Effector CD8-positive, alpha-beta T cell (primary cell): ENCODE results near the gene FTO.

Source experiments
- DNase-seq: peaks from one replicate; lab custom pipeline; 2025; lab: John Stamatoyannopoulos, UW

The FTO gene

DNA sequence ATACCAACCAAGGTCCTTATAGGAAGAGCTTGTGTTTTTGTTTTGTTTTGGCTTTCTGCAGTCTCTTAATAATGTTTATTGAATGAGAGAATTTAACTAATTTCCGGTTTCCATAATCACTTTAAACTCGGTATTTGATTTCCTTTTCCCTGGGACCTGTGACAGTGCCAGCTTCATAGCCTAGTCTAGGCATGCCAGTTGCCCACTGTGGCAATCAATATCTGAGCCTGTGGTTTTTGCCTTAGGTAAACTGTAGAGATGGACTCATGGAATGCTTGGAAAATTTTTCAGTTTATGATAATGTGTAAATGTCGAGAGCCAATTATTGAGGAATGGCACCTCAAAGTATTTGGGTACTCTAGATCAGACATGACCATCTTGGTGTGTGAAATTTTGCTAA, 78.2 kb downstream of the FTO start:
- DNase-seq, result no peak

DNA sequence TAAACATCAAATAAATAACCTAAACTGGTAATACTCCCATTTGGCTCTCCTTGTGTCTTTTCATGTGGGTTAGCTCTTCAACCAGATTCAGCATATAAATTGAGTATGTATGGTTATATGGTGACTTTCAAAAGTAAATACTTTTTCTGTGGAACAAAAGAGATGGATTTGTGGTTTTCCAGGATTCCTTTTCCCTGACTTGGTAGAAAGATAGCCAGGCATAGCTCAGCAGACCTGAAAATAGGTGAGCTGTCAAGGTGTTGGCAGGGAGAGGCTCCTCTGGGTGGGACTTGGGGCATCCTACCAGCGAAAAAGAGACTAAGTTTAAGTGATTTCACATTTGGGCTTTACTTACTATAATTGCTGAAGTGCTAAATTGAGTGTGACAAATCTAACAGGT, 80.3 kb downstream of the FTO start:
- no peak for DNase-seq

DNA sequence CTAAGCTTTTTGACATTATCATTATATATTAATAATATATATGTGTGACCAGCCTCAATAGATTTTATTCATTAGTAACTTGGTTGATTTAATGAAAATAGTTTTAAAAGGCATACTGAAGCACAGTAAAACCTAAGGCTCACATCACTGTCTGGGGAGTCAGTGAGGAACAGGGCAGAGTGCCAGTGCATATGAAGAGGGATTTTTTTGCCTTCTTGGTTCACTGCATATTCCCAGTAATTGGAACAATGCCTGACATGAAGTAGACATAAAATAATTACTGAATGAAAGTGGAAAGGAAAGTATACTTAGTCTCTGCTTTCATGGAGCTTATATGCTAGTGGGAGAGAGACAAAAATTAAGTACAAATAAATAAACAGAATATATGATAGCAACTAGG, 81.1 kb downstream of the FTO start:
- no peak for DNase-seq

DNA sequence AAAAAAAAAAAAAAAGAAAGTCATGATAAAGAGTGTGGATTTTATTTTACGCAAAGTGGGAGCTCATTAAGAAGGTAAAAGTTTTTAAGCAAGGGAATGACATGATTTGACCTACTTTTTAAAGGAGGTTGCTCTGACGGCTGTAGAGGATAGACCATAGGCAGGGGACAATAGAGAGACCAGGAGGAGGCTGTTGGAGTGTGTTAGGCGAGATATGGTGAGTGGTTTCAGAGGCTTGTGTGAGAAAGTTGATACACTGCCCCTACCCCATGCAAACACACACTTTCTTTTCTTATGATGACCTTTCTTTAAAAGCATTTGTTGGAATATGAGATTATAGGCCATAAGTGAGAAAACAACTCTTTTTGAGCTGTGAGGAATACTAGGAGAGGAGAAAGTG, 82.0 kb downstream of the FTO start:
- no peak for DNase-seq

DNA sequence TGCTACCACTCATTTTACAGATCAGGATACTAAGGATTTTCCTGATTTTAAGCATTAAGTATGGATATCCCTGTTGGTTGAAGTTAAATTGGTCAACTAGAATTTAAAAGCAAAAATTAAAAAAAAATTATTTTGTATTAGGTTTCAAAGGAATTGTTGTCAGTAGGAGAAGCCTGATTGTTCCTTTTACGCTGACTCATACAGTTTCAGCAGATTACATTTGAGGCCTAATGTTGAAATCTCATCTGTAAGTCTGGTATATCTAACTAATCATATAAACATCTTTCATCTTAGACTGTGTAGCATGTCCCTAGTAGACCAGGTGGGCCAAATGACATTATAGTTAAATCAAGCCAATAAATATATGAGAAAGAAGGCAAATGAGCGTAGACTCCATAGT, 83.5 kb downstream of the FTO start:
- no peak for DNase-seq

DNA sequence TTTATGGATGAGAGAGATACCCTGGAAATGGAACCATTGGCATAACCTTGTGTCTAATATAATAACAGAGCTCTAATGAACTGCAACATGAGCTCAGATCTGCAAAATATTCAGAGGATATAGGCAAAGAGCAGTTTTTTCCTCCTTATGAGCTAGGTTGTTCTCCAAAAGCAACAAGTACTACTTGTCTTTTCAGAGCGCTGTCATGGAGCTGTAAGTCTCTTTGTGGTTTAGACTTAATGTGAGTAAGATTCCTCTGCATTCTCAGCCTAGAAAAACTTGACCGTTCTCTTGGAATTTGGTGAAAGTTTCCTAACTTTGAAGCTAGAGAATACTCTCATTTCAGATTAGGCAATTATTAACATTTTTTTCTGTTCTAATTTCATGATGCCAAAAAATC, 85.2 kb downstream of the FTO start:
- no peak for DNase-seq

DNA sequence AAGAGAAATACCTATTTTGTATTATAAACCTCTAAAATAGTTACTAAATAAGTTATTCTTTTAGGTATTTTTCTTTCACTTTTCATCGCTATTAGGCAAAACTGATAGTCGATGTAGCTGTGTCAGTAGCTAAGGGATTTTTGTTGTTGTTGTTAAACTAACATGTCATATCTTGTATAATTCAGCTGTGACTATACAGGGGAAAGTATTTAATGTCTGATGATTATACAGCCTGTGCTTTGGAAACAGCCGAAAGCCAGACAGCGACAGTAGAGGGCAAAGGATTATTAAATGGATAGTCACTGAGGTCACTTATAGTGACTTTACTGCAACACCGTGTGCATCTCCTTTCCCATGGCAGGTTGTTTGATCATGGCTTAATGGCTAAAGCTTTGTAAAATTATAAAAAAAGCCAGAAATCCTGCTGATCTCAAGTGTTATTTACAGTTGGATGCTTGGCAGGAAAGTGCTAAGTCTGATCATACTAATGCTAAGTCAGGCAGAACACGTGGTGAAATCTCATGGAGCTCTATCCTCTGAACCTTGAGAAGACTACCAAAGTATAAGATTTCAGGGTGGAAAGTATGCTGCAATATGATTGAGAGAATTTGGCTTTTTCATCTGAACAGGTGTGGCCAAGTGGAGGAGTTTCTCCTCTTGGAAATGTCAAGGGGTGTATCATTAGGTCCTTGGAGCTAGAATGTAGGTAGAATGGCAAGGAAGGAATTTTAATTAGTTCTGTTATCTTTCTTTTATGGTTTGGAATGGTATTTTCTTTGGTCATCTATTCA, 88.4 kb downstream of the FTO start:
- DNase-seq, result no peak

DNA sequence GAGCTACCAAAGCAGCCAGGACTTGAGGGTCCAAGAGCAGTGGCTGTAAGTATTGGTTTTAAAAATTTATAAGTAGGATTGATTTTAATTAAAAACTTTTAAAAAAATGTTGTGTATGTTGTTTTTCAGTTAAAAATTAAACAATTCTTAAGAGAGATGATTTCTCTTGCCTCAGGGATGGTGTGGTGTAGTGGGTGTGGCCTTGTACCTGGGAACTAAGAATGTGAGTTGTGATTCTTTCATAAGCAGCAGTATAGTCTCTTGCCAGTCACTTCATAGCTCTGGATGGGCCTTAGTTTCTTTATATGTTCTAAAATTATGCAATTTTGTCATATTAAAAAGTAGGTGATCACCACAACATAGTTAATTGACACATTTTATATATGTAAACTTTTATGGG, 99.5 kb downstream of the FTO start:
- no peak for DNase-seq

DNA sequence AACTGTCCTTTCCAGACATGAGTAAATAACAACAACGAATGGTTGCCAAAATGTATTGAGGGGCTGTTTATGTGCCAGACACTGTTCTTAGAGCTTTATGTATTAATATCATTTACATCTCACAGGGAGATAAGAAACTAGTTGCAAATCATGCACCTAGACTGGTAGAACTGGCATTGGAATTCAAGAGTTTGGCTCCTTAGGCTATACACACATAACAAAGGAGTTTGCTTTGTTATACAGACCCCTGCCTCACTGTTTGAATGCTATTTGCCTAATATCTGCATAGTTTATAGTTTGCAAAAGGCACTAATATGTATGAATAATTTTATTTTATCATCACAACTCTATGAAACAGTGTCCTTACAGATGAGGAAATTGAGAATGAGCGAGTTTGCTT, 100.0 kb downstream of the FTO start:
- DNase-seq, result no peak

DNA sequence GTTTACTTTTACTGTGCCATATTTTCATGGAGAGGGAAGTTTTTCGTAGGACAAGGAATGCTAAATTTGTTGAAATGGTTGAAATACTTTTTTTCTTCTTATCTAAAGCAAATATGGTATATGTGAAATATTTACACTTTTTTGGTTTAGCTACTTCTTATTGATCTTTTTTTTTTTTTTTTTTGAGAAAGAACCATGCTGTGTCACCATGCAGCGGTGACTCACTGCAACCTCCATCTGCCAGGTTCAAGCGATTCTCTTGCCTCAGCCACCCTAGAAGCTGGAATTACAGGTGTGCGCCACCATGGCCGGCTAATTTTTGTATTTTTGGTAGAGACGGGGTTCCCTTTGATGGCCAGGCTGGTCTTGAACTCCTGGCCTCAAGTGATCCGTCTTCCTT, 100.5 kb downstream of the FTO start:
- no peak for DNase-seq

DNA sequence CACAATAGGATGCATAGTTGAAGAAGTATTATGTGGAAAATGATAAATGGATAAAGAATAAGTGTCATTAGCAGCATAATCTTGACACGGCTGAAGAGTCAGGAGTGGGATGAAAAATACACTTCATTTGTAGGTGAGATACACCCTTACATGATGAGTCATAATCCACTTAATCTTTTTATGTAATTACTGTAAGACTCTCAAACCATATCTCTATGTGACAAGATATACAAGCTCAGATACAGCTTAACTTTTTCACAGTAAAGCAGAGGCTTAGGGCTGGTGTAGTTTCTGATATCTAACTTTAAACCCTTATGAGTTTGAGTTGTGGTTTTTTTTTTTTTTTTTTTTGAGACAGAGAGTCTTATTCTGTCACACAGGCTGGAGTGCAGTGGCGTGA, 101.2 kb downstream of the FTO start:
- DNase-seq, result no peak

DNA sequence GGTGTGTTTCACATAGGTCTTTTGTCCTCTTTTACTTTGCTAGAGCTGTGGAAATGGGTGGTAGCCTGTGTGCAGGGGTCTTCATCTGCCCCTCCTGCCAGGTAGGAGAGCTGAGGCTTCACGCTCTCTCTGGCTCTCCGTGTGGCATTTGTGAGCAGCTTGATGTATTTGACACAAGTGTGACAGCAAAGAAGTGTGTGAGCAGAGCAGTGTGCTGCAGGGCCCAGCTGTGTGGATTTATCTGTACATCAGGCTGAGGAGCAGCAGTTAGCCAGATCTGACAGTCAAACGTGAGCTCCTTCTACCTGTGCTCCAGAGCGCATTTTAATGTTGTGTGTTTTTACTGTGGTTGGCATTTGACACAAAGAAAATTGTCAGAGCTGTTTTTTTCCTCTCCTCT, 101.8 kb downstream of the FTO start:
- DNase-seq, result no peak

DNA sequence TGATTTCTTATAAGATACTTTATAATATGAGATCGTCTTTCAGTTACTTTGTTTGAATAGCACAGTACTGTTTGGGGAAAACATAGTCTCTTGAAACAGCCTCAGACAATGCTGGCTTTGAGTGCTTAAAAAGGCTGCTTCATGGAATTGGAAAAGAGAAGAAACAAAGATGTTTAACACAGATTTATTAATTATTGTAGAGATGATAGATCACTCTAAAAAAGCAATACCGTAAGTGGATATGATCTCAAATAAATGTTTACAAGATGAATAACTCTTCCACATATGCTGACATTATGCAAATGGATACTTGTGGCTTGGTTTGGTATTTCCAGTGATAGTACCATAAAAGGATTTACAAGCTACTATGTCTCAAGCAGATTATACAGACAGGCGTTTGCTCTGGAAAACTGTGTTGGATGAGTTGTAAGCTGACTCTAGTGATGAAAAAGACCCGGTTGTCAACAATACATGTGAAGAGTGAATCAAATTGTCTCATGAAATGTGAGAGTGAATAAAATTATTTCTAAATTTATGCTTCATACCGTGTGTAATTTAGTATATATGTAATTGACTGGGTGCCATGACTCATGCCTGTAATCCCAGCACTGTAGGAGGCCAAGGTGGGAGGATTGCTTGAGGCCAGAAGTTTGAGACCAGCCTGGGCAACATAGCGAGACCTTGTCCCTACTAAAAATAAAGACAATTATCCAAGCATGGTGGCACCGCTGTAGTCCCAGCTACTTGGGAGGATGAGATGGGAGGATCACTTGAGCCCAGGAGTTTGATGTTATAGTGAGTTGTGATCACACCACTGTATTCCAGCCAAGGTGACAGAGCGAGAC, 105.4 kb downstream of the FTO start:
- no peak for DNase-seq

DNA sequence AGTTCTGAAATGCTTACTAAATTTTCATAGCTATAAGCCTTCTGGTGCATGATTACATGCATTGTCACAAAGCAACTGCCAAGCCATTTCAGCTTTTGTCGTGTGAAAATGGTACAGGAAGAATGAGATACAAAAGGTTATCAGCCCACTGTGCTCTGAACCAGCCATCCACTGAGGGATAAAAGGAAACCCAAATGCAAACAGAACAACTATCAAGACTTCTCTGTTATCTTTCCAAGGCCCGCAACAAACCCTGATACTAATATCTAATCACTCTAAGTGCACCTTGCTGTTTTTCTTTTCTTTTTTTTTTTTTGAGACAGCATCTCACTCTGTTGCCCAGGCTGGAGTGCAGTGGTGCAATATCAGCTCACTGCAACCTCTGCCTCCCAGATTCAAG, 109.0 kb downstream of the FTO start:
- no peak for DNase-seq

DNA sequence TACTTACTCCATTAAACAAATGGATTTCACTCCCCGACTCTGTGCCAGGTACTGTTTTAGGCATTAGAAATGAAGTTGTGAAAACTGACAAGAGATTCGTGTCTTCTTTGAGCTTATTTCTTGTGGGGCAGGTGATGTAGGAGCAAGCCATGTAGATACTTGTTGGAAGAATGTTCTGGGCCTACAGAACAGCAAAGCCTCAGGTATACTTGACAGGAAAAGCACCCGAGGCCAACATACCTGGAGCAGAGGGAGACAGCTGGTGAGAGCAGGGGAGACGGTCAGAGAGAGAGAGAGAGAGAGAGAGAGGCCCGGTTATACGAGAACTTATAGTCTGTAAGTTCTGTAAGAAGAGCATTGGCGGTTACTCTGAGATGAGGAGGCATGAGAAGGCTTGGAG, 110.8 kb downstream of the FTO start:
- no peak for DNase-seq

DNA sequence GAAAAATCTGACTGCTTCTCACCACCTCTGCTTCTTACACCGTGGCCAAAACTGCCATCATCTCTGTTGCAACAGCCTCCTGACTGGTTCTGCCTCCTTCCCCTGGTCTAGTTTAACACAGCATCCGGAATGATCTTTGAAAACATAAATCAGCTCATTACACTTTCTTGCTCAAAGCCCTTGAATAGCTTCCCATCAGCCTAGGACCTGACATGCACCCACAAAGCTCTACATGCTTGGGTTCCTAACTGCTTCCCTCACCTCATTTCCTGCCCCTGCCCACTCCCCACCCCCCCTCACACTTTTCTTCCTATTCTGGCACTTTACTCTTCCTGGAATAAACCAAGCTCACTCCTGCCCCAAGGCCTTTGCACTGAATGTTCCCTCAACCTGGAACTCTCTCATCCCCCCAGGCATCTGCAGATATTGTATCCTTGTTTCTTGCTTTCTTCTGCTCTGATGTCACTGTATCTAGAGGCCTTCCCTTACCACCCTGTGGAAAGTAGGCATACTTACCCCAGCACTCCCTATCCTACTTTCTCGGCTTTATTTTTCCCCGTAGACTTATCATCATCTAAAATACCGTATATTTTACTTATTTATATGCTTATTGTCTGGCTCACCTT, 112.4 kb downstream of the FTO start:
- DNase-seq, result no peak

DNA sequence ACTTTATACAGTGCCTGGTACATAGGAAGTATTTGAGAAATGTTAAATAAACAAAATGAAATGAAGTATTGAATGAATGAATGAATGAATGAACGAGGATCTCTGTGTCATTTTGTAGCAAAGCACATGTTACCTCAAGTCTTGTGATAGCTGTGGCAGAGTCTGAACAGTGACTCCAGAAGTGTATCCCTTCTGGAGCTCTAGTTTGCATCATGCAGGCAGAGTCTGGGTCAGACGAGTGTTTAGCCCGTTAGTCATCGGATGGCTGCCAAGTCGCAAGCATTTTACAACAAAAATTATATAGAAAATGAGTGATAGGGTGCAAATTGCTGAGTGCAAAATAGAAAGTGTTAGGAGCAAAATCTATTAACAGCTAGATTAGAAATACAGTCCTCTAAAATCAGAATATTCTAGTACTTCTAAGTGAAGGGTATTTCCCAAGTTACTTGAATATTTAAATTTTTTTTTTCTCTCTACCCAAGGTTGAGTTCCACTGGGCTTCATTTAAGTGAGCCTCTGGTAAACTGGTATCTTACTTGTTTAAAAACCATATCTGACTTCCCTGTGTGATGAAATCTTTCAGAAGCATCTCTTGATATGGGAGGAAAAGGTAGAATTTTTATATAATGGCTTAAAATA, 113.3 kb downstream of the FTO start:
- no peak for DNase-seq

DNA sequence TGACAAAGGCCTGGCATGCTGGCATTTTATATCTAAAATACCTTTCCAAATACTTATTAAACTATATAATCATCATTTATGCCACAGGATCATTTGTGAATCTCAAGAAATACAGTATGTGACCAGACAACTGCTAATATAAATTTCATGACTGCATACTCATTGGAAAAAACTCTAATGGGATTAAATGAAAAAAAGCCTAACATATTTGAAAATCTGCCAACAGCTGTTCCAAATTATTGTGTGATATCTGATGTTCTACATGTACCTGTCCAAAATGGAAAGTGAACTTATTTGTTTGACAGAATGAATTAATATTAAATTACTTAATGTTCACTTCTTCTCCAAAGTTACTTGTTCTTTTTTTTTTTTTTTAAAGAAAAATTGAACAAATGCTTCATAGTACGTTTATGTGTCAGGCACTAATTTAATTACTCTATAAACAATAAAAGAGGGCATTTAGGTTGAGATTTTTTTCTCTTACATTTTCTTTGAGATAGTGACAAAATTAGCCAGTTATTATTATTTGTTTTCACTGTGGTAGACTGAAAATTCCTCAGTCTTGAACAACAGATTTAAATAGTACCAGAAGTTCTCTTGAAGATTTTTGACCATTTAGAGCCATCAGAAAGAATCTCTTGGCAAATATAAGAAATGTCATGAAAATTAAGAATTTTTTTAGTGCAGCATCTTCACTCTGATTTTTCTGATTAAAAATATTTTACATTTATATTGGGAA, 114.0 kb downstream of the FTO start:
- DNase-seq, result no peak

DNA sequence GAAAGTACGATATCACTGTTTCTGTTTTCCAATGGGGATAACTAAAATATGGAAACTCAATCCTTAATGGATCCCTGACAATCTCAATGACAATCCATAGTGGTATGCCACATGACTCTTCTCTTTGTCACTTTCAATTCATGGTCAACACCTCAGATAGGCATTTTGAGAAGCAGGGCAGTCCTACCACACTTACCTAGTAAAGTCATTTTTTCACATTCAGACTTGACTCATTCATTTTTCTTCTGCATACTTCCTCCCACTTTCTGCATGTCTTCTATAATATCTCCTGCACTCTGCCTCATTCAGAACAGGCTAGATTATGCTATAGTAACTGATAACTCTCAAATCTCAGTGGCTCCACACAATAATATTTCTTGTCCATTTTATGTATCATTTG, 117.5 kb downstream of the FTO start:
- no peak for DNase-seq

DNA sequence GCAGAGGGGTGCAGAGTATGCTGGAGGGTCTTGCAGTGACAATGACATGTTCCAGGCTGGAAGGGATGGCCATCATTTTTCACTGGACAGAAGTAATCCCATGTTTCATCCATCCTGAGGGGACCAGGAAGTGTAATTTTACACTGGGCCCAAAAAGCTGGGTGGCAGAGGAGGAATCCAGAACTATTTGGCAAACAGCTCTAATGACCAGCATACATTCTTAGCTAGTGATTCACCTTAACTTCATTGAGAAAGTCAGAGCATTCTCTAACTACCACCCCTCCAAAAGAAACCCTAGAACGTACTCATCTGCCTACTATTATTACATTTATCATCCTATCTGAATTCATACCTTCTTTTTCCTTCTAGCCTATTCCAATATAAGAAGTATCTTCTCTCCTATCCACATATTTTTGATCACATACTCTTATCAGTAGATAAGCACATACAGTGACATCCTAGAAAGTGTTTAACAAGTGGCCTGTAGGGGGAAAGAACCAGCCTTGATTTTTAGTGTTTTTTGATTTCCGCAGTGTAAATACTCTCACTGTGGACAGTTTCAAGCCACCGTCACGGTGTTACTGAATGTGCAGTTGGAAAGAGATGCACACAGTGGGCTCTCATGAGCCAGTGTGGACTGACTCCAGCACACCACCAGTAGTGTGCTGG, 118.1 kb downstream of the FTO start:
- DNase-seq, result no peak

DNA sequence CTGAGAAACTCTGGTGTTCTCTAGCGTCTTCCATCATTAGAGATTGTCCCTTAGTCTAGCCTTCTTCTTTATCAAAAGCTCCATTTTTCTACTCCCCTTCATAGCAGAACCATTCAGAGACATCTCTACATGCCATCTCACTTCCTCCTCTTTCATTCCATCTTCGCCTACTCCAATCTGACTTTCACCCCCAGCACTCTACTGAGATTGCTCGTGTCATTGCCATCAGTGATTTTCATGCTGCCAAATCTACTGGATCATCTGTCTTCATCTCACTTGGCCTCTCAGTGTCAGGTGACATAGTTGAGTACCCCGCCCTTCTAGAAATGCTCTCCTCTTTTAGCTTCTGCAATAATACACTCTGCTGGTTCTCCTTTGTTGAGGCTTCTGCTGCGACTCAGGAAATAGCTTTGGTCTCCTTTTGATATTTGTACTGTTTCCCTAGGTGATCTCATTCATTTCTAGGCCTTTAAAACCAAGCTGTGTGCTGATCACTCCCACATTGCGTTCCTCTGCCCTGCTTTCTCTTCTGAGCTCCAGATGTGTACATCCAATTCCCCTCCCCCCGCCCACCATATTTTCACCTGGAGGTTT, 119.1 kb downstream of the FTO start:
- DNase-seq, result no peak
